Gastroesophageal sphincter (tissue), 4 donors: Measurements from ENCODE around the gene CELF2. TPM values are rescaled to one million over a fixed set of nuclear protein-coding genes. Genes with fewer than 3 reads are reported as not detected.

Experiments used
- ATAC-seq: fragments of 150-250 bp; one replicate; pipeline ENCODE4 v1.9.1; 2016; ENCODE audit warnings: mild to moderate bottlenecking, moderate library complexity
- H3K27ac ChIP-seq, 4 donors: fragments of 200-600 bp; sonication (generic) in 3 of 4; 1 replicate in 3 of 4; 2 replicates in 1 of 4; pipeline ENCODE4 v1.5.1; 2016 to 2019
- H3K27me3 ChIP-seq: fragments of 200-600 bp; sonication (generic); one replicate; pipeline ENCODE4 v1.5.1; 2019
- H3K36me3 ChIP-seq, 2 donors: fragments of 200-600 bp; sonication (generic); one replicate each; pipeline ENCODE4 v1.5.1; 2019; ENCODE audit warnings: control low read depth in 1 of 2
- H3K4me1 ChIP-seq, 3 donors: fragments of 200-600 bp; sonication (generic); 1 replicate in 2 of 3; 2 replicates in 1 of 3; pipeline ENCODE4 v1.5.1; 2016 to 2019; ENCODE audit warnings: control low read depth in 2 of 3
- H3K4me3 ChIP-seq, 2 donors: fragments of 200-600 bp; sonication (generic); one replicate each; pipeline ENCODE4 v1.5.1; 2019; ENCODE audit warnings: mild to moderate bottlenecking in 1 of 2, moderate library complexity in 1 of 2
- H3K9me3 ChIP-seq, 3 donors: fragments of 200-600 bp; sonication (generic); one replicate each; pipeline ENCODE4 v1.5.1; 2017 to 2019; ENCODE audit warnings: control low read depth in 2 of 3
- CTCF ChIP-seq, 4 experiments: fragments of 200-600 bp in 2 of 4; fragments of 450-650 bp in 2 of 4; sonication (generic) in 1 of 4; IDR thresholded peaks; one replicate each; pipeline ENCODE4 v1.5.1; 2017 to 2019; ENCODE audit warnings: antibody characterized with exemption in 4 of 4, mild to moderate bottlenecking in 2 of 4, moderate library complexity in 2 of 4
- EP300 ChIP-seq: sonication (generic); formaldehyde crosslinking; IDR thresholded peaks from one replicate; pipeline ENCODE4 v1.6.1; 2017; ENCODE audit warnings: antibody characterized with exemption, mild to moderate bottlenecking
- POLR2A ChIP-seq, 2 donors: fragments of 450-650 bp; IDR thresholded peaks; one replicate each; pipeline ENCODE4 v1.6.1; 2017; ENCODE audit warnings: antibody characterized with exemption in 2 of 2, mild to moderate bottlenecking in 2 of 2, moderate library complexity in 1 of 2
- POLR2AphosphoS5 ChIP-seq: sonication (generic); formaldehyde crosslinking; IDR thresholded peaks from one replicate; pipeline ENCODE4 v1.6.1; 2017; ENCODE audit warnings: antibody characterized with exemption
- WGBS, 2 donors: methylation state at CpG; one replicate each; pipeline ENCODE4 v1.1.5; 2018; ENCODE audit warnings: low coverage in 1 of 2; 5-methylcytosine and 5-hydroxymethylcytosine counted together
- total RNA-seq, 4 donors: library from RNA; depleted of rRNA; stranded (reverse); fragments of >200 nt; gene quantifications; one replicate each; pipeline ENCODE4 v1.1.0, GENCODE V29; 2016

Gene CELF2
- total RNA-seq, 4 donors from 2014 or later: 82.4 to 122 (median 110) TPM

- no peak for ATAC-seq
- H3K4me1 ChIP-seq: peaks cover 11 to 37% (median 13%) of the 10 kb centered on the region in 3 donors
- H3K36me3 ChIP-seq: peaks cover 0 to 7% of the 10 kb centered on the region in 2 donors
- no peaks in the 10 kb centered on the region for H3K27me3 ChIP-seq
- no peak overlapping the region for H3K27ac ChIP-seq
- TF ChIP-seq CTCF (IDR thresholded peaks at IDR 0.05) (no peak), EP300 (no peak), POLR2A (IDR thresholded peaks at IDR 0.05) (no peak), POLR2AphosphoS5 (no peak)
- WGBS, 2 donors: 95 to 98% methylated on average over 12 to 22 of the region's 23 CpGs
- no peaks in the 10 kb centered on the region for H3K9me3 ChIP-seq
- H3K4me3 ChIP-seq: no peak overlapping the region
These were observed 25.9 kb downstream of the CELF2 start for GRCh38 chr10:11043446-11044127.

- 74 to 96% methylated on average over 3 of the region's 3 CpGs for WGBS, 2 donors
- no peak for TF ChIP-seq CTCF (IDR thresholded peaks at IDR 0.05)
- TF ChIP-seq POLR2AphosphoS5: no peak
- peaks cover 20 to 56% (median 22%) of the 10 kb centered on the region in 3 donors for H3K4me1 ChIP-seq
- H3K9me3 ChIP-seq: no peaks in the 10 kb centered on the region
- H3K27me3 ChIP-seq: no peaks in the 10 kb centered on the region
- peak overlapping the region in 3 of 4 donors; percentile 53 to 72 (median 69) for H3K27ac ChIP-seq
- ATAC-seq: no peak
- no peak overlapping the region for H3K4me3 ChIP-seq
- H3K36me3 ChIP-seq: peaks cover 0 to 7% of the 10 kb centered on the region in 2 donors
These were observed 27.8 kb downstream of the CELF2 start for GRCh38 chr10:11045487-11045886.

- no peak overlapping the region for H3K4me3 ChIP-seq
- peaks cover 0 to 7% of the 10 kb centered on the region in 2 donors for H3K36me3 ChIP-seq
- 68 to 69% methylated on average over 8 to 19 of the region's 23 CpGs for WGBS, 2 donors
- no peak for TF ChIP-seq POLR2AphosphoS5
- TF ChIP-seq EP300: no peak
- no peak for TF ChIP-seq CTCF (IDR thresholded peaks at IDR 0.05)
- no peak for TF ChIP-seq POLR2A (IDR thresholded peaks at IDR 0.05)
- H3K9me3 ChIP-seq: no peaks in the 10 kb centered on the region
- H3K27ac ChIP-seq: peak overlapping the region; percentile 44 to 72 (median 61)
- H3K4me1 ChIP-seq: peaks cover 26 to 63% (median 28%) of the 10 kb centered on the region in 3 donors
- peak; percentile 8 for ATAC-seq
- no peaks in the 10 kb centered on the region for H3K27me3 ChIP-seq
These were observed 28.5 kb downstream of the CELF2 start for GRCh38 chr10:11045995-11046775.

- H3K9me3 ChIP-seq: no peaks in the 10 kb centered on the region
- no peaks in the 10 kb centered on the region for H3K27me3 ChIP-seq
- 61 to 62% methylated on average over 5 of the region's 5 CpGs for WGBS, 2 donors
- H3K27ac ChIP-seq: peak overlapping the region; percentile 53 to 72 (median 61)
- TF ChIP-seq POLR2AphosphoS5: no peak
- H3K4me3 ChIP-seq: no peak overlapping the region
- peak; percentile 49 for ATAC-seq
- H3K4me1 ChIP-seq: peaks cover 26 to 69% (median 30%) of the 10 kb centered on the region in 3 donors
- peaks cover 0 to 7% of the 10 kb centered on the region in 2 donors for H3K36me3 ChIP-seq
These were observed 29.1 kb downstream of the CELF2 start for GRCh38 chr10:11046776-11047160.

- Histone ChIP-seq H3K27me3 (no peaks in the 10 kb centered on the region), H3K4me1 (peaks cover 26 to 73% (median 30%) of the 10 kb centered on the region in 3 donors), H3K9me3 (no peaks in the 10 kb centered on the region), H3K27ac (peak overlapping the region; percentile 47 to 72 (median 70)), H3K4me3 (no peak overlapping the region), H3K36me3 (peaks cover 0 to 2% of the 10 kb centered on the region in 2 donors)
- WGBS, 2 donors: 6 to 67% methylated on average over 1 of the region's 1 CpG
- peak; percentile 53 for ATAC-seq
- TF ChIP-seq POLR2A (IDR thresholded peaks at IDR 0.05) (no peak), POLR2AphosphoS5 (peak; percentile 32), CTCF (IDR thresholded peaks at IDR 0.05) (no peak), EP300 (no peak)
These were observed 31.1 kb downstream of the CELF2 start for GRCh38 chr10:11048707-11049278.
